Left lobe of liver (tissue), 2 donors: ENCODE measurements around the gene FMO2. TPM values are rescaled to one million over a fixed set of nuclear protein-coding genes. Genes with fewer than 3 reads are reported as not detected.
A peak's percentile ranks its signal among the peaks of the same experiment; 100 is the strongest.

Source experiments
- ATAC-seq: fragments of 200-7000 bp; cut with Tn5 transposase; one replicate; pipeline ENCODE4 v1.9.1; 2020; ENCODE audit warnings: mild to moderate bottlenecking, moderate library complexity
- DNase-seq: peaks from one replicate; pipeline ENCODE4 v3.0.0-alpha.2; 2020; ENCODE audit warnings: low spot score
- total RNA-seq: library from RNA; stranded (reverse); gene quantifications from one replicate; pipeline ENCODE4 v1.2.1, GENCODE V29; 2021
- donor health status: DM: no; HTN: no; CAD: no; lungs with moderate emphysema.
- donor health status: DM: no; HTN: yes; CAD: no.

Gene FMO2
- total RNA-seq, 1 donor from 2014 or later, result 8.1 TPM

GRCh38 chr1:171256940-171257606 lies 72.0 kb downstream of the FMO2 start:
- peak; percentile 82 for DNase-seq

GRCh38 chr1:171257607-171258076 lies 72.5 kb downstream of the FMO2 start:
- ATAC-seq (no peak), DNase-seq (no peak)

More at GRCh38 chr1:171256940-171257606, 72.0 kb downstream of the FMO2 start:
- peak; percentile 91 for ATAC-seq

- ATAC-seq (no peak), DNase-seq (no peak)
These were observed 73.3 kb downstream of the FMO2 start for GRCh38 chr1:171258429-171258828.

GRCh38 chr1:171258943-171259342 lies 73.8 kb downstream of the FMO2 start:
- ATAC-seq, result no peak
- no peak for DNase-seq

Other genes starting within 250 kb of the FMO2 start
- not detected for gene MROH9, start 249.8 kb upstream of the FMO2 start, total RNA-seq
- 360 TPM for gene FMO3, start 94.4 kb upstream of the FMO2 start, total RNA-seq
- not detected for gene FMO1, start 63.2 kb downstream of the FMO2 start, total RNA-seq
- gene FMO4, start 128.9 kb downstream of the FMO2 start, total RNA-seq, result 12.7 TPM